Activated naive CD8-positive, alpha-beta T cell treated with anti-CD3 and anti-CD28 coated beads, Interleukin-2, amount 50 U/mL, for 24 hours (primary cell): Measurements from ENCODE around the gene LRRC25.

Source experiments
- ATAC-seq: fragments of 150-1000 bp; cut with Tn5 transposase; one replicate; pipeline ENCODE4 v1.10.0; 2021
- DNase-seq: peaks from one replicate; pipeline ENCODE4 v3.0.0; 2021
- H3K27ac Mint-ChIP-seq: one replicate; pipeline ENCODE4 v1.8.0; 2021; ENCODE audit warnings: mild to moderate bottlenecking, mixed read lengths
- H3K27me3 Mint-ChIP-seq: one replicate; pipeline ENCODE4 v1.8.0; 2021; ENCODE audit warnings: mixed read lengths
- H3K36me3 Mint-ChIP-seq: one replicate; pipeline ENCODE4 v1.8.0; 2021; ENCODE audit warnings: low read depth, mixed read lengths
- H3K4me1 Mint-ChIP-seq: one replicate; pipeline ENCODE4 v1.8.0; 2021; ENCODE audit warnings: mixed read lengths
- H3K4me3 Mint-ChIP-seq: one replicate; pipeline ENCODE4 v1.8.0; 2021; ENCODE audit warnings: mild to moderate bottlenecking, moderate library complexity, mixed read lengths
- H3K9me3 Mint-ChIP-seq: one replicate; pipeline ENCODE4 v1.8.0; 2021; ENCODE audit warnings: mixed read lengths

Gene LRRC25

GRCh38 chr19:18431351-18432197 lies 34.2 kb upstream of the LRRC25 start:
- Mint-ChIP-seq H3K9me3 (no peaks in the 10 kb centered on the region), H3K36me3 (peaks cover 3% of the 10 kb centered on the region), H3K4me1 (peaks cover 27% of the 10 kb centered on the region), H3K27me3 (no peaks in the 10 kb centered on the region), H3K27ac (peak overlapping the region; percentile 46), H3K4me3 (no peak overlapping the region)
- DNase-seq (no peak), ATAC-seq (no peak)

- DNase-seq, result no peak
- peaks cover 3% of the 10 kb centered on the region for H3K36me3 Mint-ChIP-seq
- no peak for ATAC-seq
- peaks cover 24% of the 10 kb centered on the region for H3K4me1 Mint-ChIP-seq
- no peak overlapping the region for H3K27ac Mint-ChIP-seq
- no peaks in the 10 kb centered on the region for H3K9me3 Mint-ChIP-seq
- H3K27me3 Mint-ChIP-seq, result no peaks in the 10 kb centered on the region
- peak overlapping the region; percentile 43 for H3K4me3 Mint-ChIP-seq
Measured at GRCh38 chr19:18430417-18431144, 33.2 kb upstream of the LRRC25 start.

GRCh38 chr19:18429717-18430416 lies 32.4 kb upstream of the LRRC25 start:
- Mint-ChIP-seq H3K4me1 (peaks cover 24% of the 10 kb centered on the region), H3K27ac (no peak overlapping the region), H3K27me3 (no peaks in the 10 kb centered on the region), H3K4me3 (peak overlapping the region; percentile 53), H3K9me3 (no peaks in the 10 kb centered on the region), H3K36me3 (peaks cover 3% of the 10 kb centered on the region)
- DNase-seq (no peak), ATAC-seq (no peak)

- Mint-ChIP-seq H3K4me1 (peaks cover 23% of the 10 kb centered on the region), H3K4me3 (no peak overlapping the region), H3K27ac (no peak overlapping the region), H3K9me3 (no peaks in the 10 kb centered on the region), H3K36me3 (peaks cover 3% of the 10 kb centered on the region), H3K27me3 (no peaks in the 10 kb centered on the region)
- DNase-seq (peak; percentile 85), ATAC-seq (peak; percentile 83)
Measured at GRCh38 chr19:18428787-18429674, 31.6 kb upstream of the LRRC25 start.

- peaks cover 3% of the 10 kb centered on the region for H3K36me3 Mint-ChIP-seq
- H3K27me3 Mint-ChIP-seq, result no peaks in the 10 kb centered on the region
- H3K4me1 Mint-ChIP-seq, result peaks cover 29% of the 10 kb centered on the region
- no peaks in the 10 kb centered on the region for H3K9me3 Mint-ChIP-seq
- H3K27ac Mint-ChIP-seq, result no peak overlapping the region
- ATAC-seq (no peak), DNase-seq (no peak)
- H3K4me3 Mint-ChIP-seq, result no peak overlapping the region
Measured at GRCh38 chr19:18428173-18428786, 30.9 kb upstream of the LRRC25 start.

GRCh38 chr19:18427743-18428113 lies 30.3 kb upstream of the LRRC25 start:
- Mint-ChIP-seq H3K27ac (no peak overlapping the region), H3K4me3 (no peak overlapping the region), H3K27me3 (no peaks in the 10 kb centered on the region), H3K9me3 (no peaks in the 10 kb centered on the region), H3K36me3 (peaks cover 3% of the 10 kb centered on the region), H3K4me1 (peaks cover 33% of the 10 kb centered on the region)
- no peak for DNase-seq
- ATAC-seq, result no peak

GRCh38 chr19:18427080-18427742 lies 29.8 kb upstream of the LRRC25 start:
- Mint-ChIP-seq H3K4me1 (peaks cover 35% of the 10 kb centered on the region), H3K4me3 (no peak overlapping the region), H3K36me3 (peaks cover 3% of the 10 kb centered on the region), H3K27me3 (no peaks in the 10 kb centered on the region), H3K9me3 (no peaks in the 10 kb centered on the region), H3K27ac (no peak overlapping the region)
- no peak for DNase-seq
- ATAC-seq, result no peak

GRCh38 chr19:18426416-18426767 lies 29.0 kb upstream of the LRRC25 start:
- no peaks in the 10 kb centered on the region for H3K27me3 Mint-ChIP-seq
- peaks cover 41% of the 10 kb centered on the region for H3K4me1 Mint-ChIP-seq
- H3K9me3 Mint-ChIP-seq, result no peaks in the 10 kb centered on the region
- peaks cover 3% of the 10 kb centered on the region for H3K36me3 Mint-ChIP-seq
- no peak overlapping the region for H3K27ac Mint-ChIP-seq
- DNase-seq (no peak), ATAC-seq (no peak)
- H3K4me3 Mint-ChIP-seq, result no peak overlapping the region

GRCh38 chr19:18425515-18426415 lies 28.3 kb upstream of the LRRC25 start:
- H3K4me3 Mint-ChIP-seq, result no peak overlapping the region
- H3K36me3 Mint-ChIP-seq, result peaks cover 3% of the 10 kb centered on the region
- DNase-seq (no peak), ATAC-seq (no peak)
- H3K4me1 Mint-ChIP-seq, result peaks cover 47% of the 10 kb centered on the region
- no peaks in the 10 kb centered on the region for H3K9me3 Mint-ChIP-seq
- H3K27ac Mint-ChIP-seq, result peak overlapping the region; percentile 15
- no peaks in the 10 kb centered on the region for H3K27me3 Mint-ChIP-seq

- H3K27ac Mint-ChIP-seq, result no peak overlapping the region
Measured at GRCh38 chr19:18424890-18425514, 27.6 kb upstream of the LRRC25 start.

GRCh38 chr19:18424122-18424889 lies 26.9 kb upstream of the LRRC25 start:
- Mint-ChIP-seq H3K27ac (no peak overlapping the region), H3K4me1 (peaks cover 45% of the 10 kb centered on the region), H3K36me3 (peaks cover 6% of the 10 kb centered on the region), H3K9me3 (no peaks in the 10 kb centered on the region), H3K4me3 (no peak overlapping the region), H3K27me3 (no peaks in the 10 kb centered on the region)
- no peak for DNase-seq
- ATAC-seq, result no peak

More at GRCh38 chr19:18424890-18425514, 27.6 kb upstream of the LRRC25 start:
- Mint-ChIP-seq H3K36me3 (peaks cover 6% of the 10 kb centered on the region), H3K9me3 (no peaks in the 10 kb centered on the region), H3K4me3 (no peak overlapping the region), H3K27me3 (no peaks in the 10 kb centered on the region), H3K4me1 (peaks cover 51% of the 10 kb centered on the region)
- DNase-seq, result no peak
- no peak for ATAC-seq
